ENCODE results near the gene SUGCT. TPM values are rescaled to one million over a fixed set of nuclear protein-coding genes. Genes with fewer than 3 reads are reported as not detected.

The SUGCT gene
- total RNA-seq, 1 experiment from 2014 or later = 4.6 TPM

GRCh38 chr7:40455485-40455884 is 320.7 kb downstream of the SUGCT start:
- Mint-ChIP-seq H3K9me3 (no peaks in the 10 kb centered on the region), H3K36me3 (no peaks in the 10 kb centered on the region), H3K4me1 (peaks cover 12% of the 10 kb centered on the region), H3K4me3 (no peak overlapping the region), H3K27me3 (ENCODE audit: low read depth) (no peaks in the 10 kb centered on the region), H3K27ac (0 out of 2 replicates have a peak overlapping the region, but pooled peaks have one; percentile 12)
- DNase-seq (ENCODE audit: low spot score) = no peak
- TF ChIP-seq MYBL2 (CRISPR knock-in tag; IDR thresholded peaks at IDR 0.05) (no peak), NR2C2 (CRISPR knock-in tag; IDR thresholded peaks at IDR 0.05) (no peak), CREM (CRISPR knock-in tag; IDR thresholded peaks at IDR 0.05) (no peak), FOXK1 (CRISPR knock-in tag; IDR thresholded peaks at IDR 0.05) (no peak), RORB (CRISPR knock-in tag; IDR thresholded peaks at IDR 0.05) (no peak), MAX (CRISPR knock-in tag; IDR thresholded peaks at IDR 0.05) (no peak), ZNF317 (CRISPR knock-in tag; IDR thresholded peaks at IDR 0.05; ENCODE audit: borderline replicate concordance, low read depth) (no peak), NFE2L1 (CRISPR knock-in tag; IDR thresholded peaks at IDR 0.05) (no peak)
- TF ChIP-seq, protein P1, sequence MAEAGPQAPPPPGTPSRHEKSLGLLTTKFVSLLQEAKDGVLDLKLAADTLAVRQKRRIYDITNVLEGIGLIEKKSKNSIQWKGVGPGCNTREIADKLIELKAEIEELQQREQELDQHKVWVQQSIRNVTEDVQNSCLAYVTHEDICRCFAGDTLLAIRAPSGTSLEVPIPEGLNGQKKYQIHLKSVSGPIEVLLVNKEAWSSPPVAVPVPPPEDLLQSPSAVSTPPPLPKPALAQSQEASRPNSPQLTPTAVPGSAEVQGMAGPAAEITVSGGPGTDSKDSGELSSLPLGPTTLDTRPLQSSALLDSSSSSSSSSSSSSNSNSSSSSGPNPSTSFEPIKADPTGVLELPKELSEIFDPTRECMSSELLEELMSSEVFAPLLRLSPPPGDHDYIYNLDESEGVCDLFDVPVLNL (CRISPR knock-in tag; IDR thresholded peaks at IDR 0.05; ENCODE audit: borderline replicate concordance, low read depth) = no peak
- TF ChIP-seq, protein P2, sequence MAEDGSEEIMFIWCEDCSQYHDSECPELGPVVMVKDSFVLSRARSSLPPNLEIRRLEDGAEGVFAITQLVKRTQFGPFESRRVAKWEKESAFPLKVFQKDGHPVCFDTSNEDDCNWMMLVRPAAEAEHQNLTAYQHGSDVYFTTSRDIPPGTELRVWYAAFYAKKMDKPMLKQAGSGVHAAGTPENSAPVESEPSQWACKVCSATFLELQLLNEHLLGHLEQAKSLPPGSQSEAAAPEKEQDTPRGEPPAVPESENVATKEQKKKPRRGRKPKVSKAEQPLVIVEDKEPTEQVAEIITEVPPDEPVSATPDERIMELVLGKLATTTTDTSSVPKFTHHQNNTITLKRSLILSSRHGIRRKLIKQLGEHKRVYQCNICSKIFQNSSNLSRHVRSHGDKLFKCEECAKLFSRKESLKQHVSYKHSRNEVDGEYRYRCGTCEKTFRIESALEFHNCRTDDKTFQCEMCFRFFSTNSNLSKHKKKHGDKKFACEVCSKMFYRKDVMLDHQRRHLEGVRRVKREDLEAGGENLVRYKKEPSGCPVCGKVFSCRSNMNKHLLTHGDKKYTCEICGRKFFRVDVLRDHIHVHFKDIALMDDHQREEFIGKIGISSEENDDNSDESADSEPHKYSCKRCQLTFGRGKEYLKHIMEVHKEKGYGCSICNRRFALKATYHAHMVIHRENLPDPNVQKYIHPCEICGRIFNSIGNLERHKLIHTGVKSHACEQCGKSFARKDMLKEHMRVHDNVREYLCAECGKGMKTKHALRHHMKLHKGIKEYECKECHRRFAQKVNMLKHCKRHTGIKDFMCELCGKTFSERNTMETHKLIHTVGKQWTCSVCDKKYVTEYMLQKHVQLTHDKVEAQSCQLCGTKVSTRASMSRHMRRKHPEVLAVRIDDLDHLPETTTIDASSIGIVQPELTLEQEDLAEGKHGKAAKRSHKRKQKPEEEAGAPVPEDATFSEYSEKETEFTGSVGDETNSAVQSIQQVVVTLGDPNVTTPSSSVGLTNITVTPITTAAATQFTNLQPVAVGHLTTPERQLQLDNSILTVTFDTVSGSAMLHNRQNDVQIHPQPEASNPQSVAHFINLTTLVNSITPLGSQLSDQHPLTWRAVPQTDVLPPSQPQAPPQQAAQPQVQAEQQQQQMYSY (CRISPR knock-in tag; IDR thresholded peaks at IDR 0.05) = no peak
- TF ChIP-seq, protein P3, sequence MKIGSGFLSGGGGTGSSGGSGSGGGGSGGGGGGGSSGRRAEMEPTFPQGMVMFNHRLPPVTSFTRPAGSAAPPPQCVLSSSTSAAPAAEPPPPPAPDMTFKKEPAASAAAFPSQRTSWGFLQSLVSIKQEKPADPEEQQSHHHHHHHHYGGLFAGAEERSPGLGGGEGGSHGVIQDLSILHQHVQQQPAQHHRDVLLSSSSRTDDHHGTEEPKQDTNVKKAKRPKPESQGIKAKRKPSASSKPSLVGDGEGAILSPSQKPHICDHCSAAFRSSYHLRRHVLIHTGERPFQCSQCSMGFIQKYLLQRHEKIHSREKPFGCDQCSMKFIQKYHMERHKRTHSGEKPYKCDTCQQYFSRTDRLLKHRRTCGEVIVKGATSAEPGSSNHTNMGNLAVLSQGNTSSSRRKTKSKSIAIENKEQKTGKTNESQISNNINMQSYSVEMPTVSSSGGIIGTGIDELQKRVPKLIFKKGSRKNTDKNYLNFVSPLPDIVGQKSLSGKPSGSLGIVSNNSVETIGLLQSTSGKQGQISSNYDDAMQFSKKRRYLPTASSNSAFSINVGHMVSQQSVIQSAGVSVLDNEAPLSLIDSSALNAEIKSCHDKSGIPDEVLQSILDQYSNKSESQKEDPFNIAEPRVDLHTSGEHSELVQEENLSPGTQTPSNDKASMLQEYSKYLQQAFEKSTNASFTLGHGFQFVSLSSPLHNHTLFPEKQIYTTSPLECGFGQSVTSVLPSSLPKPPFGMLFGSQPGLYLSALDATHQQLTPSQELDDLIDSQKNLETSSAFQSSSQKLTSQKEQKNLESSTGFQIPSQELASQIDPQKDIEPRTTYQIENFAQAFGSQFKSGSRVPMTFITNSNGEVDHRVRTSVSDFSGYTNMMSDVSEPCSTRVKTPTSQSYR (CRISPR knock-in tag; IDR thresholded peaks at IDR 0.05) = no peak
- TF ChIP-seq, protein P4, sequence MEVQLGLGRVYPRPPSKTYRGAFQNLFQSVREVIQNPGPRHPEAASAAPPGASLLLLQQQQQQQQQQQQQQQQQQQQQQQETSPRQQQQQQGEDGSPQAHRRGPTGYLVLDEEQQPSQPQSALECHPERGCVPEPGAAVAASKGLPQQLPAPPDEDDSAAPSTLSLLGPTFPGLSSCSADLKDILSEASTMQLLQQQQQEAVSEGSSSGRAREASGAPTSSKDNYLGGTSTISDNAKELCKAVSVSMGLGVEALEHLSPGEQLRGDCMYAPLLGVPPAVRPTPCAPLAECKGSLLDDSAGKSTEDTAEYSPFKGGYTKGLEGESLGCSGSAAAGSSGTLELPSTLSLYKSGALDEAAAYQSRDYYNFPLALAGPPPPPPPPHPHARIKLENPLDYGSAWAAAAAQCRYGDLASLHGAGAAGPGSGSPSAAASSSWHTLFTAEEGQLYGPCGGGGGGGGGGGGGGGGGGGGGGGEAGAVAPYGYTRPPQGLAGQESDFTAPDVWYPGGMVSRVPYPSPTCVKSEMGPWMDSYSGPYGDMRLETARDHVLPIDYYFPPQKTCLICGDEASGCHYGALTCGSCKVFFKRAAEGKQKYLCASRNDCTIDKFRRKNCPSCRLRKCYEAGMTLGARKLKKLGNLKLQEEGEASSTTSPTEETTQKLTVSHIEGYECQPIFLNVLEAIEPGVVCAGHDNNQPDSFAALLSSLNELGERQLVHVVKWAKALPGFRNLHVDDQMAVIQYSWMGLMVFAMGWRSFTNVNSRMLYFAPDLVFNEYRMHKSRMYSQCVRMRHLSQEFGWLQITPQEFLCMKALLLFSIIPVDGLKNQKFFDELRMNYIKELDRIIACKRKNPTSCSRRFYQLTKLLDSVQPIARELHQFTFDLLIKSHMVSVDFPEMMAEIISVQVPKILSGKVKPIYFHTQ (CRISPR knock-in tag; IDR thresholded peaks at IDR 0.05) = no peak
- TF ChIP-seq, protein P5, sequence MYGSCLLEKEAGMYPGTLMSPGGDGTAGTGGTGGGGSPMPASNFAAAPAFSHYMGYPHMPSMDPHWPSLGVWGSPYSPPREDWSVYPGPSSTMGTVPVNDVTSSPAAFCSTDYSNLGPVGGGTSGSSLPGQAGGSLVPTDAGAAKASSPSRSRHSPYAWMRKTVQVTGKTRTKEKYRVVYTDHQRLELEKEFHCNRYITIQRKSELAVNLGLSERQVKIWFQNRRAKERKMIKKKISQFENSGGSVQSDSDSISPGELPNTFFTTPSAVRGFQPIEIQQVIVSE (CRISPR knock-in tag; IDR thresholded peaks at IDR 0.05; ENCODE audit: borderline replicate concordance) = no peak
- TF ChIP-seq, protein P6, sequence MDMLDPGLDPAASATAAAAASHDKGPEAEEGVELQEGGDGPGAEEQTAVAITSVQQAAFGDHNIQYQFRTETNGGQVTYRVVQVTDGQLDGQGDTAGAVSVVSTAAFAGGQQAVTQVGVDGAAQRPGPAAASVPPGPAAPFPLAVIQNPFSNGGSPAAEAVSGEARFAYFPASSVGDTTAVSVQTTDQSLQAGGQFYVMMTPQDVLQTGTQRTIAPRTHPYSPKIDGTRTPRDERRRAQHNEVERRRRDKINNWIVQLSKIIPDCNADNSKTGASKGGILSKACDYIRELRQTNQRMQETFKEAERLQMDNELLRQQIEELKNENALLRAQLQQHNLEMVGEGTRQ (CRISPR knock-in tag; IDR thresholded peaks at IDR 0.05) = no peak
- TF ChIP-seq, protein P7, sequence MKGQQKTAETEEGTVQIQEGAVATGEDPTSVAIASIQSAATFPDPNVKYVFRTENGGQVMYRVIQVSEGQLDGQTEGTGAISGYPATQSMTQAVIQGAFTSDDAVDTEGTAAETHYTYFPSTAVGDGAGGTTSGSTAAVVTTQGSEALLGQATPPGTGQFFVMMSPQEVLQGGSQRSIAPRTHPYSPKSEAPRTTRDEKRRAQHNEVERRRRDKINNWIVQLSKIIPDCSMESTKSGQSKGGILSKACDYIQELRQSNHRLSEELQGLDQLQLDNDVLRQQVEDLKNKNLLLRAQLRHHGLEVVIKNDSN (CRISPR knock-in tag; IDR thresholded peaks at IDR 0.05) = no peak
- POLR2A ChIA-PET = no interaction called here
- CTCF ChIA-PET = no interaction called here
- no peak for ATAC-seq
